Pancreas (tissue), 10 donors: ENCODE data around the gene GRB10. TPM values are rescaled to one million over a fixed set of nuclear protein-coding genes. Genes with fewer than 3 reads are reported as not detected.

Experiments used
- ATAC-seq, 4 donors: fragments of 200-7000 bp; cut with Tn5 transposase; one replicate each; pipeline versions ENCODE4 v1.8.0 to v1.9.1; 2020; ENCODE audit warnings: mild to moderate bottlenecking in 4 of 4, moderate library complexity in 4 of 4
- DNase-seq, 6 donors: peaks; one replicate each; pipeline ENCODE4 v3.0.0-alpha.2; 2020
- FAIRE-seq: peaks from 2 replicates; lab custom pipeline; 2012; peaks lifted over from hg19 to GRCh38; lab: Jason Lieb, UNC
- H3K27ac ChIP-seq, 4 donors: fragments of 200-600 bp; sonication (generic); 1 replicate in 3 of 4; 2 replicates in 1 of 4; pipeline versions ENCODE4 v1.5.0 to v1.8.0; 2020
- H3K27me3 ChIP-seq, 4 donors: fragments of 200-600 bp; one replicate each; pipeline ENCODE4 v1.8.0; 2021
- H3K36me3 ChIP-seq, 3 donors: fragments of 200-600 bp; sonication (generic) in 1 of 3; one replicate each; pipeline versions ENCODE4 v1.5.0 to v1.8.0; 2020 to 2021
- H3K4me1 ChIP-seq, 3 donors: fragments of 200-600 bp; one replicate each; pipeline ENCODE4 v1.8.0; 2021
- H3K4me3 ChIP-seq, 4 donors: fragments of 200-600 bp; sonication (generic) in 2 of 4; one replicate each; pipeline versions ENCODE4 v1.5.0 to v1.8.0; 2020 to 2021
- H3K9me3 ChIP-seq, 4 donors: fragments of 200-600 bp; one replicate each; pipeline ENCODE4 v1.8.0; 2021
- CTCF ChIP-seq, 4 donors: fragments of 200-600 bp; sonication (generic) in 3 of 4; IDR thresholded peaks; one replicate each; pipeline versions ENCODE4 v1.5.0 to v1.8.0; 2021; ENCODE audit warnings: antibody characterized with exemption in 4 of 4
- WGBS, 2 donors: extraction: QIAGEN DNeasy Blood & Tissue Kit; methylation state at CpG; one replicate each; pipeline ENCODE4 v1.1.7; 2013; 5-methylcytosine and 5-hydroxymethylcytosine counted together
- intact Hi-C, 3 donors: fragments of 100-400 bp; cut with DNase I; formaldehyde crosslinking; loops; one replicate each; pipeline versions ENCODE4 v1.11.1 to v1.14.2; 2022
- polyA plus RNA-seq, 2 donors: library from polyadenylated mRNA; stranded (reverse); fragments of 200-250 nt; gene quantifications; one replicate each; pipeline ENCODE4 v1.2.3, GENCODE V29; 2013
- total RNA-seq, 6 donors: library from RNA; stranded (reverse); fragmentation: NEBNext Ultra II Directional in 4 of 6; extraction: Animal tissue kit (Norgen Biotek cat#: 25700) in 4 of 6; gene quantifications; one replicate each; pipeline versions ENCODE4 v1.2.1 to v1.2.4, GENCODE V29; 2021 to 2023
- donor health status: healthy with polysubstance abuse.
- donor health status: DM: no; HTN: no; CAD: no; lungs with moderate emphysema.
- donor health status: DM: no; HTN: no; CAD: no.
- donor health status: control.
- donor health status: control.
- donor health status: Bipolar disorder and iron deficiency.
- donor health status: DM: yes; HTN: yes; CAD: no.
- donor health status: DM: no; HTN: no; CAD: no.
- donor health status: DM: no; HTN: no; CAD: no.
- donor health status: DM: yes; HTN: yes; CAD: no.

Gene GRB10
- 100 to 1,000 TPM in 5 of 6 donors, 10 to 100 TPM in 1; 96.5 to 199 (median 155) TPM for total RNA-seq
- 10 to 100 TPM; 69.9 to 94.9 TPM for polyA plus RNA-seq

GRCh38 chr7:50782375-50783208 lies at the start of gene GRB10:
GRB10 (minus strand) TSS chr7:50782896; CDS start chr7:50732322, 50,574 bp downstream.
- peak; percentile 55 to 74 (median 58) for ATAC-seq
- WGBS, 2 donors: 51 to 67% methylated on average over 64 to 95 of the region's 95 CpGs
- H3K4me3 ChIP-seq: peak within 1 kb of the TSS; percentile 9 to 48 (median 39)
- no peaks in the 10 kb centered on the region for H3K9me3 ChIP-seq
- peak; percentile 60 to 83 (median 68) for DNase-seq
- no peaks in the 10 kb centered on the region for H3K36me3 ChIP-seq
- H3K27ac ChIP-seq: peak within 1 kb of the TSS; percentile 39 to 58 (median 43)
- FAIRE-seq: no peak
- H3K4me1 ChIP-seq: peaks cover 24 to 66% (median 31%) of the 10 kb centered on the region in 3 donors
- intact Hi-C loops: loop anchor here in 1 of 3 donors (10.0 kb wide), 1 partner anchor 68 kb away; no protein-coding TSS in a partner anchor
- TF ChIP-seq CTCF (IDR thresholded peaks at IDR 0.05): no peak
- H3K27me3 ChIP-seq: no peaks in the 10 kb centered on the region

- no peaks in the 10 kb centered on the region for H3K27me3 ChIP-seq
- intact Hi-C loops: no loop called here
- FAIRE-seq (no peak), ATAC-seq (no peak), DNase-seq (no peak)
- H3K4me1 ChIP-seq: no peaks in the 10 kb centered on the region
- no peaks in the 10 kb centered on the region for H3K36me3 ChIP-seq
- 95 to 97% methylated on average over 2 of the region's 2 CpGs for WGBS, 2 donors
- no peak overlapping the region for H3K27ac ChIP-seq
- no peak overlapping the region for H3K4me3 ChIP-seq
- TF ChIP-seq CTCF (IDR thresholded peaks at IDR 0.05): no peak
- no peaks in the 10 kb centered on the region for H3K9me3 ChIP-seq
Observed at GRCh38 chr7:50828801-50829200, 46.1 kb upstream of the GRB10 start.

- H3K36me3 ChIP-seq: no peaks in the 10 kb centered on the region
- H3K27me3 ChIP-seq: no peaks in the 10 kb centered on the region
- no peak for ATAC-seq
- no peak for FAIRE-seq
- no peaks in the 10 kb centered on the region for H3K9me3 ChIP-seq
- intact Hi-C loops: no loop called here
- no peak overlapping the region for H3K27ac ChIP-seq
- DNase-seq: no peak
- no peaks in the 10 kb centered on the region for H3K4me1 ChIP-seq
- TF ChIP-seq CTCF (IDR thresholded peaks at IDR 0.05): no peak
- 95 to 99% methylated on average over 3 of the region's 3 CpGs for WGBS, 2 donors
- no peak overlapping the region for H3K4me3 ChIP-seq
Observed at GRCh38 chr7:50828116-50828515, 45.4 kb upstream of the GRB10 start.

GRCh38 chr7:50827281-50827680 lies 44.6 kb upstream of the GRB10 start:
- no peak for DNase-seq
- H3K36me3 ChIP-seq: no peaks in the 10 kb centered on the region
- H3K4me3 ChIP-seq: no peak overlapping the region
- H3K4me1 ChIP-seq: peaks cover 3 to 7% (median 5%) of the 10 kb centered on the region in 3 donors
- no peak for ATAC-seq
- H3K9me3 ChIP-seq: no peaks in the 10 kb centered on the region
- no peak for FAIRE-seq
- TF ChIP-seq CTCF (IDR thresholded peaks at IDR 0.05): no peak
- no peaks in the 10 kb centered on the region for H3K27me3 ChIP-seq
- no peak overlapping the region for H3K27ac ChIP-seq
- intact Hi-C loops: no loop called here
